Calu3 (cell line): ENCODE data around the gene ATG2A. TPM values are rescaled to one million over a fixed set of nuclear protein-coding genes. Genes with fewer than 3 reads are reported as not detected.

Experiments used
- BruUV-seq: library from RNA; stranded (reverse); fragments of 400-500 nt; replicated peaks from 2 replicates; lab custom pipeline; 2021; lab: Mats Ljungman, UMichigan
- CTCF ChIA-PET: fragments of 300-600 bp; sonication (Branson Sonifier 250); formaldehyde crosslinking; loops from one replicate; lab custom pipeline; 2022; ENCODE audit warnings: antibody characterized with exemption; lab: Charles Lee
- DNase-seq: peaks from one replicate; pipeline ENCODE4 v3.0.0; 2022
- H3K27ac Mint-ChIP-seq: one replicate; pipeline ENCODE4 v1.8.0; 2022; ENCODE audit warnings: mixed read lengths; ENCODE audit not compliant: unreplicated experiment
- H3K27me3 Mint-ChIP-seq: one replicate; pipeline ENCODE4 v1.8.0; 2022; ENCODE audit warnings: mixed read lengths; ENCODE audit not compliant: unreplicated experiment
- H3K36me3 Mint-ChIP-seq: one replicate; pipeline ENCODE4 v1.8.0; 2022; ENCODE audit warnings: mild to moderate bottlenecking, moderate library complexity, mixed read lengths; ENCODE audit not compliant: insufficient read depth, unreplicated experiment
- H3K4me1 Mint-ChIP-seq: one replicate; pipeline ENCODE4 v1.8.0; 2022; ENCODE audit warnings: mild to moderate bottlenecking, low read depth, mixed read lengths; ENCODE audit not compliant: unreplicated experiment
- H3K4me3 Mint-ChIP-seq: one replicate; pipeline ENCODE4 v1.8.0; 2022; ENCODE audit warnings: mild to moderate bottlenecking, low read depth, moderate library complexity, mixed read lengths; ENCODE audit not compliant: unreplicated experiment
- H3K9me3 Mint-ChIP-seq: one replicate; pipeline ENCODE4 v1.8.0; 2022; ENCODE audit warnings: low read depth, mixed read lengths; ENCODE audit not compliant: unreplicated experiment
- CTCF ChIP-seq: fragments of 200-600 bp; IDR thresholded peaks from one replicate; pipeline ENCODE4 v1.8.0; 2022; ENCODE audit warnings: antibody characterized with exemption; ENCODE audit not compliant: unreplicated experiment
- intact Hi-C: fragments of 100-400 bp; cut with micrococcal nuclease; formaldehyde crosslinking; loops from one replicate; pipeline ENCODE4 v1.10.0; 2022; ENCODE audit not compliant: unreplicated experiment
- total RNA-seq: library from RNA; stranded (reverse); gene quantifications from 2 replicates; pipeline ENCODE4 v1.2.3, GENCODE V29; 2022

Gene ATG2A
- total RNA-seq, 1 experiment from 2014 or later: 29.6 TPM

GRCh38 chr11:64870176-64870892 lies 46.7 kb downstream of the ATG2A start:
- peak overlapping the region; percentile 54 for H3K4me3 Mint-ChIP-seq
- no peak overlapping the region for H3K27ac Mint-ChIP-seq
- peaks cover 65% of the 10 kb centered on the region for H3K36me3 Mint-ChIP-seq
- no peaks in the 10 kb centered on the region for H3K9me3 Mint-ChIP-seq
- peaks cover 68% of the 10 kb centered on the region for H3K4me1 Mint-ChIP-seq
- intact Hi-C loops: no loop called here
- TF ChIP-seq CTCF: no peak
- no peak for DNase-seq
- H3K27me3 Mint-ChIP-seq: no peaks in the 10 kb centered on the region
- CTCF ChIA-PET: interaction anchor here (3.9 kb wide), 1 partner anchor 22 kb away, joined by 14 read pairs; no protein-coding TSS in a partner anchor
- BruUV-seq: no TSS peak

GRCh38 chr11:64869571-64870175 lies 47.3 kb downstream of the ATG2A start:
- H3K36me3 Mint-ChIP-seq: peaks cover 59% of the 10 kb centered on the region
- no peaks in the 10 kb centered on the region for H3K9me3 Mint-ChIP-seq
- no peaks in the 10 kb centered on the region for H3K27me3 Mint-ChIP-seq
- no peak overlapping the region for H3K4me3 Mint-ChIP-seq
- peaks cover 67% of the 10 kb centered on the region for H3K4me1 Mint-ChIP-seq
- TF ChIP-seq CTCF: no peak
- no peak overlapping the region for H3K27ac Mint-ChIP-seq
- intact Hi-C loops: no loop called here
- CTCF ChIA-PET: interaction anchor here (0.7 to 3.9 kb wide), 6 partner anchors 14 to 127 kb away, joined by 3 to 15 read pairs (median 3); partner anchors contain the start of genes BATF2 and CDC42BPG
- BruUV-seq: no TSS peak
- no peak for DNase-seq

GRCh38 chr11:64868904-64869570 lies 48.0 kb downstream of the ATG2A start:
- peak; percentile 40 for DNase-seq
- Mint-ChIP-seq H3K4me3 (peak overlapping the region; percentile 15), H3K27ac (no peak overlapping the region), H3K36me3 (peaks cover 53% of the 10 kb centered on the region), H3K9me3 (no peaks in the 10 kb centered on the region), H3K27me3 (no peaks in the 10 kb centered on the region), H3K4me1 (peaks cover 67% of the 10 kb centered on the region)
- BruUV-seq: no TSS peak
- no peak for TF ChIP-seq CTCF
- CTCF ChIA-PET: interaction anchor here (0.7 to 3.9 kb wide), 9 partner anchors 12 to 128 kb away, joined by 3 to 15 read pairs (median 3); partner anchors contain the start of genes BATF2 and CDC42BPG
- intact Hi-C loops: loop anchor here (1.0 kb wide), 1 partner anchor 7 kb away; no protein-coding TSS in a partner anchor

GRCh38 chr11:64867748-64868462 lies 49.1 kb downstream of the ATG2A start:
- DNase-seq: no peak
- H3K27me3 Mint-ChIP-seq: no peaks in the 10 kb centered on the region
- CTCF ChIA-PET: interaction anchor here (0.7 to 3.9 kb wide), 6 partner anchors 9 to 20 kb away, joined by 3 to 15 read pairs (median 4); no protein-coding TSS in a partner anchor
- H3K36me3 Mint-ChIP-seq: peaks cover 44% of the 10 kb centered on the region
- H3K4me3 Mint-ChIP-seq: peak overlapping the region; percentile 15
- H3K27ac Mint-ChIP-seq: no peak overlapping the region
- peaks cover 62% of the 10 kb centered on the region for H3K4me1 Mint-ChIP-seq
- BruUV-seq: no TSS peak
- intact Hi-C loops: loop anchor here (1.0 kb wide), 1 partner anchor 8 kb away; no protein-coding TSS in a partner anchor
- H3K9me3 Mint-ChIP-seq: no peaks in the 10 kb centered on the region
- no peak for TF ChIP-seq CTCF
